H1 (cell line): ENCODE data around the gene CREB3L1. TPM values are rescaled to one million over a fixed set of nuclear protein-coding genes. Genes with fewer than 3 reads are reported as not detected.

Experiments used
- CEBPB ChIP-seq: IDR thresholded peaks from 2 replicates; pipeline ENCODE4 v1.6.1; 2012; ENCODE audit warnings: low read depth, low read length
- CHD7 ChIP-seq: fragments of 300-600 bp; sonication (generic); IDR thresholded peaks from 2 replicates; pipeline ENCODE4 v1.7.1; 2012; ENCODE audit warnings: low read length, moderate library complexity, mild to moderate bottlenecking, inconsistent platforms; ENCODE audit not compliant: insufficient replicate concordance
- CREB1 ChIP-seq: IDR thresholded peaks from 2 replicates; pipeline ENCODE4 v1.6.1; 2012; ENCODE audit warnings: inconsistent platforms
- EGR1 ChIP-seq: IDR thresholded peaks from 2 replicates; pipeline ENCODE4 v1.6.1; 2011; ENCODE audit warnings: low read depth, low read length, borderline replicate concordance
- EP300 ChIP-seq, 2 experiments: IDR thresholded peaks; 1 replicate in 1 of 2; 2 replicates in 1 of 2; pipeline ENCODE4 v1.6.1; 2011 to 2012; ENCODE audit warnings: low read depth in 2 of 2, low read length in 2 of 2, mild to moderate bottlenecking in 2 of 2, borderline replicate concordance in 1 of 2, inconsistent platforms in 1 of 2, moderate library complexity in 1 of 2
- GTF2F1 ChIP-seq: IDR thresholded peaks from 2 replicates; pipeline ENCODE4 v1.6.1; 2012; ENCODE audit warnings: low read depth, low read length, improper control_type of control experiment, borderline replicate concordance
- RBBP5 ChIP-seq: IDR thresholded peaks from 2 replicates; pipeline ENCODE4 v1.7.1; 2012; ENCODE audit warnings: low read depth, mild to moderate bottlenecking, inconsistent platforms, low read length, moderate library complexity, borderline replicate concordance
- RFX5 ChIP-seq: IDR thresholded peaks from 2 replicates; pipeline ENCODE4 v1.6.1; 2011; ENCODE audit warnings: low read depth, low read length, improper control_type of control experiment, borderline replicate concordance
- SP1 ChIP-seq: IDR thresholded peaks from 2 replicates; pipeline ENCODE4 v1.6.1; 2011; ENCODE audit warnings: low read depth, low read length
- TBP ChIP-seq: IDR thresholded peaks from 2 replicates; pipeline ENCODE4 v1.6.1; 2011; ENCODE audit warnings: low read depth, low read length, improper control_type of control experiment
- TEAD4 ChIP-seq: IDR thresholded peaks from 2 replicates; pipeline ENCODE4 v1.6.1; 2012; ENCODE audit warnings: low read depth, low read length, inconsistent platforms, mixed read lengths
- polyA plus RNA-seq, 7 experiments: library from polyadenylated mRNA; depleted of rRNA in 3 of 7; stranded (reverse) in 5 of 7; unstranded in 2 of 7; fragments of >200 nt in 5 of 7; fragments of 200-250 nt in 2 of 7; gene quantifications; 1 replicate in 5 of 7; 2 replicates in 1 of 7; 4 replicates in 1 of 7; pipeline versions ENCODE4 v1.2.1 to v1.2.3, GENCODE V29; 2011 to 2013; ENCODE audit warnings: missing spikeins in 2 of 7, mixed read lengths in 2 of 7
- total RNA-seq: library from RNA; stranded (reverse); fragmentation: NEBNext Ultra II Directional; extraction: Animal tissue kit (Norgen Biotek cat#: 25700); gene quantifications from 2 replicates; pipeline ENCODE4 v1.2.1, GENCODE V29; 2021

Gene CREB3L1
- total and polyA plus RNA-seq, 2 of the 8 experiments (the other 6 are each of a cell fraction or from before 2014, with no cell fraction given) = 4.1 to 12.7 TPM

GRCh38 chr11:46237248-46238077, 40.0 kb upstream of the CREB3L1 start (continued):
- TF ChIP-seq SP1 (no peak), CHD7 (no peak), CREB1 (no peak), RBBP5 (peak; percentile 90), TBP (no peak), TEAD4 (no peak), EP300 (IDR thresholded peaks at IDR 0.05; ENCODE audit: borderline replicate concordance in 1 of 2, low read depth in 2 of 2, low read length in 2 of 2) (no peak), CEBPB (no peak), RFX5 (no peak), EGR1 (no peak), GTF2F1 (no peak)
